GM23338 (cell line): ENCODE measurements around the gene MLLT3.

Experiments used
- CREB1 ChIP-seq: fragments of 250-450 bp; sonication (Bioruptor Pico); IDR thresholded peaks from 2 replicates; pipeline ENCODE4 v1.5.0; 2020; ENCODE audit warnings: low read depth, mild to moderate bottlenecking, moderate library complexity
- CTCF ChIP-seq, 2 experiments: fragments of 200-600 bp in 1 of 2; sonication (generic) in 1 of 2; conservative IDR thresholded peaks; 2 replicates each; pipeline versions ENCODE4 v1.5.1 to v1.6.1; 2016 to 2017; ENCODE audit warnings: antibody characterized with exemption in 2 of 2, low read depth in 2 of 2, mild to moderate bottlenecking in 2 of 2, moderate library complexity in 1 of 2
- EZH2 ChIP-seq: fragments of 200-600 bp; sonication (generic); IDR thresholded peaks from one replicate; pipeline ENCODE4 v1.8.0; 2017; ENCODE audit warnings: antibody characterized with exemption, mild to moderate bottlenecking, low read depth; ENCODE audit not compliant: unreplicated experiment
- EZH2phosphoT487 ChIP-seq: fragments of 200-600 bp; sonication (generic); IDR thresholded peaks from one replicate; pipeline ENCODE4 v1.8.1; 2018; ENCODE audit warnings: antibody characterized with exemption; ENCODE audit not compliant: unreplicated experiment
- JUNB ChIP-seq: IDR thresholded peaks from one replicate; pipeline ENCODE4 v1.6.1; 2016; ENCODE audit warnings: antibody characterized with exemption; ENCODE audit not compliant: unreplicated experiment
- NANOG ChIP-seq: IDR thresholded peaks from 2 replicates; pipeline ENCODE4 v1.6.1; 2016; ENCODE audit warnings: antibody characterized with exemption, borderline replicate concordance
- POLR2AphosphoS5 ChIP-seq: IDR thresholded peaks from 2 replicates; pipeline ENCODE4 v1.6.1; 2016; ENCODE audit warnings: antibody characterized with exemption, low read depth
- STAT1 ChIP-seq: IDR thresholded peaks from one replicate; pipeline ENCODE4 v1.6.1; 2016; ENCODE audit warnings: antibody characterized with exemption; ENCODE audit not compliant: unreplicated experiment
- ZNF331 ChIP-seq: fragments of 250-450 bp; sonication (Bioruptor Pico); IDR thresholded peaks from 2 replicates; pipeline ENCODE4 v1.5.0; 2020; ENCODE audit warnings: low read depth, mild to moderate bottlenecking, moderate library complexity
- TF ChIP-seq, protein P1 (sequence below): IDR thresholded peaks from one replicate; pipeline ENCODE4 v1.6.1; 2018; ENCODE audit warnings: antibody characterized with exemption; ENCODE audit not compliant: unreplicated experiment
- TF ChIP-seq, protein P2 (sequence below): IDR thresholded peaks from 2 replicates; pipeline ENCODE4 v1.6.1; 2016; ENCODE audit warnings: antibody characterized with exemption

DNA sequence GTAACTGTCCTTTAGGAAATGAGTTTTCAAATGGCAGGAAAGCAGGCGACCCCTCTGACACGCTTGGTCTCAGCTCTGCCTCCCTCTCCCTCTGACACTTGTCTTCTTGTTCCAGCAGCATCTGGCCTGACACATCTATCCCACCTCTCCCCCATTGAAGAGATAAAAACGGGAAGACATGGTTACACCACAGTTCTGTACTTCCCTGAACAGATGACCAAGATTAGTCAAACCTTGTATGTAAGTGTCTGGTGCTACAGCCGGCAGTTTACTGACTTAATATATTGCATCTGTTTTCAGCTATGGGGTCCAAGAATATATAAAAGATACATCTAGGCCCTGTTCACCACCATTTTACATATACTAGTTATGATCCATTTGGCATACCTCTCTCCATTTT, 29.6 kb upstream of the MLLT3 start:
- TF ChIP-seq CTCF (conservative IDR thresholded peaks at IDR 0.05; ENCODE audit: low read depth in 2 of 2), result no peak
- no peak for TF ChIP-seq POLR2AphosphoS5
- TF ChIP-seq STAT1, result no peak
- TF ChIP-seq CREB1 (CRISPR knock-in tag), result no peak
- TF ChIP-seq EZH2, result no peak
- TF ChIP-seq JUNB, result no peak
- no peak for TF ChIP-seq EZH2phosphoT487
- TF ChIP-seq NANOG, result no peak
- TF ChIP-seq, protein P1, sequence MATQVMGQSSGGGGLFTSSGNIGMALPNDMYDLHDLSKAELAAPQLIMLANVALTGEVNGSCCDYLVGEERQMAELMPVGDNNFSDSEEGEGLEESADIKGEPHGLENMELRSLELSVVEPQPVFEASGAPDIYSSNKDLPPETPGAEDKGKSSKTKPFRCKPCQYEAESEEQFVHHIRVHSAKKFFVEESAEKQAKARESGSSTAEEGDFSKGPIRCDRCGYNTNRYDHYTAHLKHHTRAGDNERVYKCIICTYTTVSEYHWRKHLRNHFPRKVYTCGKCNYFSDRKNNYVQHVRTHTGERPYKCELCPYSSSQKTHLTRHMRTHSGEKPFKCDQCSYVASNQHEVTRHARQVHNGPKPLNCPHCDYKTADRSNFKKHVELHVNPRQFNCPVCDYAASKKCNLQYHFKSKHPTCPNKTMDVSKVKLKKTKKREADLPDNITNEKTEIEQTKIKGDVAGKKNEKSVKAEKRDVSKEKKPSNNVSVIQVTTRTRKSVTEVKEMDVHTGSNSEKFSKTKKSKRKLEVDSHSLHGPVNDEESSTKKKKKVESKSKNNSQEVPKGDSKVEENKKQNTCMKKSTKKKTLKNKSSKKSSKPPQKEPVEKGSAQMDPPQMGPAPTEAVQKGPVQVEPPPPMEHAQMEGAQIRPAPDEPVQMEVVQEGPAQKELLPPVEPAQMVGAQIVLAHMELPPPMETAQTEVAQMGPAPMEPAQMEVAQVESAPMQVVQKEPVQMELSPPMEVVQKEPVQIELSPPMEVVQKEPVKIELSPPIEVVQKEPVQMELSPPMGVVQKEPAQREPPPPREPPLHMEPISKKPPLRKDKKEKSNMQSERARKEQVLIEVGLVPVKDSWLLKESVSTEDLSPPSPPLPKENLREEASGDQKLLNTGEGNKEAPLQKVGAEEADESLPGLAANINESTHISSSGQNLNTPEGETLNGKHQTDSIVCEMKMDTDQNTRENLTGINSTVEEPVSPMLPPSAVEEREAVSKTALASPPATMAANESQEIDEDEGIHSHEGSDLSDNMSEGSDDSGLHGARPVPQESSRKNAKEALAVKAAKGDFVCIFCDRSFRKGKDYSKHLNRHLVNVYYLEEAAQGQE, result no peak
- TF ChIP-seq ZNF331 (CRISPR knock-in tag), result no peak
- TF ChIP-seq, protein P2, sequence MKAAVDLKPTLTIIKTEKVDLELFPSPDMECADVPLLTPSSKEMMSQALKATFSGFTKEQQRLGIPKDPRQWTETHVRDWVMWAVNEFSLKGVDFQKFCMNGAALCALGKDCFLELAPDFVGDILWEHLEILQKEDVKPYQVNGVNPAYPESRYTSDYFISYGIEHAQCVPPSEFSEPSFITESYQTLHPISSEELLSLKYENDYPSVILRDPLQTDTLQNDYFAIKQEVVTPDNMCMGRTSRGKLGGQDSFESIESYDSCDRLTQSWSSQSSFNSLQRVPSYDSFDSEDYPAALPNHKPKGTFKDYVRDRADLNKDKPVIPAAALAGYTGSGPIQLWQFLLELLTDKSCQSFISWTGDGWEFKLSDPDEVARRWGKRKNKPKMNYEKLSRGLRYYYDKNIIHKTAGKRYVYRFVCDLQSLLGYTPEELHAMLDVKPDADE, result no peak
